Esophagus squamous epithelium (tissue), 5 donors: ENCODE results near the gene RFX1. TPM values are rescaled to one million over a fixed set of nuclear protein-coding genes. Genes with fewer than 3 reads are reported as not detected.
"Not testable (repeated sequence)": the region's sequence is repeated elsewhere in the genome, so short reads cannot be mapped to it uniquely, and the experiment has no call there.

ENCODE experiments used
- DNase-seq: peaks from one replicate; lab custom pipeline; 2025; lab: John Stamatoyannopoulos, UW
- H3K27ac ChIP-seq, 4 donors: fragments of 200-600 bp; sonication (generic); one replicate each; pipeline ENCODE4 v1.5.1; 2016 to 2019; ENCODE audit warnings: mild to moderate bottlenecking in 1 of 4
- H3K27me3 ChIP-seq, 4 donors: fragments of 200-600 bp; sonication (generic); 1 replicate in 3 of 4; 2 replicates in 1 of 4; pipeline versions ENCODE4 v1.5.1 to v1.6.0; 2017 to 2021; ENCODE audit warnings: antibody characterized with exemption in 1 of 4
- H3K36me3 ChIP-seq, 3 donors: fragments of 200-600 bp; sonication (generic); one replicate each; pipeline ENCODE4 v1.5.1; 2016 to 2019
- H3K4me1 ChIP-seq, 3 donors: fragments of 200-600 bp; sonication (generic); one replicate each; pipeline ENCODE4 v1.5.1; 2017 to 2019
- H3K4me3 ChIP-seq, 4 donors: fragments of 200-600 bp; sonication (generic); 1 replicate in 3 of 4; 2 replicates in 1 of 4; pipeline ENCODE4 v1.5.1; 2016 to 2019; ENCODE audit warnings: mild to moderate bottlenecking in 2 of 4, moderate library complexity in 1 of 4
- H3K9me3 ChIP-seq, 3 donors: fragments of 200-600 bp; sonication (generic); one replicate each; pipeline ENCODE4 v1.5.1; 2016 to 2019
- CTCF ChIP-seq, 6 experiments: fragments of 450-650 bp in 4 of 6; fragments of 200-600 bp in 2 of 6; sonication (generic) in 2 of 6; IDR thresholded peaks; one replicate each; pipeline ENCODE4 v1.5.1; 2016 to 2019; ENCODE audit warnings: antibody characterized with exemption in 6 of 6, mild to moderate bottlenecking in 4 of 6, moderate library complexity in 4 of 6
- POLR2A ChIP-seq, 4 donors: fragments of 450-650 bp; IDR thresholded peaks; one replicate each; pipeline ENCODE4 v1.6.1; 2017; ENCODE audit warnings: antibody characterized with exemption in 4 of 4, mild to moderate bottlenecking in 4 of 4, moderate library complexity in 3 of 4
- WGBS, 2 donors: methylation state at CpG; one replicate each; pipeline ENCODE4 v1.1.5; 2018; 5-methylcytosine and 5-hydroxymethylcytosine counted together
- intact Hi-C: fragments of 100-400 bp; cut with DNase I; formaldehyde crosslinking; loops from one replicate; pipeline ENCODE4 v1.15.0; 2022
- total RNA-seq, 4 donors: library from RNA; depleted of rRNA; stranded (reverse); fragments of >200 nt; gene quantifications; one replicate each; pipeline ENCODE4 v1.1.0, GENCODE V29; 2016
- donor health status: DM: yes; HTN: yes; CAD: no.

Gene RFX1
- total RNA-seq, 4 donors from 2014 or later: 1.8 to 7.5 (median 3.9) TPM

- no peak overlapping the region for H3K4me3 ChIP-seq
- H3K27ac ChIP-seq: no peak overlapping the region
- 81 to 89% methylated on average over 11 of the region's 11 CpGs for WGBS, 2 donors
- TF ChIP-seq POLR2A (IDR thresholded peaks at IDR 0.05) (no peak), CTCF (IDR thresholded peaks at IDR 0.05) (no peak)
- peaks cover 11 to 35% (median 21%) of the 10 kb centered on the region in 3 donors for H3K4me1 ChIP-seq
- peaks cover 0 to 67% (median 10%) of the 10 kb centered on the region in 3 donors for H3K36me3 ChIP-seq
- no peaks in the 10 kb centered on the region for H3K9me3 ChIP-seq
- intact Hi-C loops: no loop called here
- no peak for DNase-seq
- H3K27me3 ChIP-seq: no peaks in the 10 kb centered on the region
Measured at GRCh38 chr19:13975870-13976269, 30.2 kb downstream of the RFX1 start.

GRCh38 chr19:13974073-13974472 is 32.0 kb downstream of the RFX1 start:
- H3K27ac ChIP-seq: peak overlapping the region in 1 of 4 donors; percentile 21
- no peak for DNase-seq
- no peak overlapping the region for H3K4me3 ChIP-seq
- H3K9me3 ChIP-seq: no peaks in the 10 kb centered on the region
- no peaks in the 10 kb centered on the region for H3K27me3 ChIP-seq
- intact Hi-C loops: no loop called here
- peaks cover 5 to 22% (median 12%) of the 10 kb centered on the region in 3 donors for H3K4me1 ChIP-seq
- 41 to 65% methylated on average over 12 of the region's 12 CpGs for WGBS, 2 donors
- H3K36me3 ChIP-seq: peaks cover 0 to 74% (median 22%) of the 10 kb centered on the region in 3 donors
- TF ChIP-seq CTCF (IDR thresholded peaks at IDR 0.05): no peak
- no peak for TF ChIP-seq POLR2A (IDR thresholded peaks at IDR 0.05)

GRCh38 chr19:13973479-13973878 is 32.6 kb downstream of the RFX1 start:
- H3K36me3 ChIP-seq: peaks cover 4 to 80% (median 28%) of the 10 kb centered on the region in 3 donors

GRCh38 chr19:13972368-13973155 is 33.6 kb downstream of the RFX1 start:
- TF ChIP-seq CTCF (IDR thresholded peaks at IDR 0.05): no peak
- Histone ChIP-seq H3K36me3 (peaks cover 6 to 89% (median 31%) of the 10 kb centered on the region in 3 donors), H3K27ac (no peak overlapping the region), H3K4me3 (no peak overlapping the region), H3K4me1 (peaks cover 0 to 9% (median 0%) of the 10 kb centered on the region in 3 donors), H3K27me3 (no peaks in the 10 kb centered on the region), H3K9me3 (no peaks in the 10 kb centered on the region)
- WGBS, 2 donors: 90 to 93% methylated on average over 12 to 15 of the region's 37 CpGs
- intact Hi-C loops: no loop called here
- no peak for DNase-seq

More at GRCh38 chr19:13973479-13973878, 32.6 kb downstream of the RFX1 start:
- DNase-seq, H3K27me3 ChIP-seq, H3K4me3 ChIP-seq, H3K9me3 ChIP-seq, intact Hi-C loops: not testable (repeated sequence)
- Histone ChIP-seq H3K27ac (peak overlapping the region in 1 of 4 donors; percentile 21), H3K4me1 (peaks cover 3 to 16% (median 6%) of the 10 kb centered on the region in 3 donors)
- 93 to 95% methylated on average over 3 of the region's 3 CpGs for WGBS, 2 donors

- H3K4me3 ChIP-seq, H3K27me3 ChIP-seq, H3K27ac ChIP-seq, DNase-seq, H3K9me3 ChIP-seq, H3K4me1 ChIP-seq, intact Hi-C loops: not testable (repeated sequence)
- 53 to 73% methylated on average over 12 to 14 of the region's 15 CpGs for WGBS, 2 donors
- peaks cover 13 to 89% (median 31%) of the 10 kb centered on the region in 3 donors for H3K36me3 ChIP-seq
Measured at GRCh38 chr19:13971868-13972267, 34.3 kb downstream of the RFX1 start.

GRCh38 chr19:13969897-13970296 is 36.2 kb downstream of the RFX1 start:
- 94% methylated on average over 16 of the region's 18 CpGs; no CpG with 5 or more reads in 1 of the 2 donors for WGBS, 2 donors
- Histone ChIP-seq H3K4me3 (no peak overlapping the region), H3K27me3 (no peaks in the 10 kb centered on the region), H3K4me1 (peaks cover 0 to 9% (median 0%) of the 10 kb centered on the region in 3 donors), H3K9me3 (no peaks in the 10 kb centered on the region), H3K36me3 (peaks cover 24 to 89% (median 46%) of the 10 kb centered on the region in 3 donors), H3K27ac (no peak overlapping the region)
- TF ChIP-seq POLR2A (IDR thresholded peaks at IDR 0.05) (no peak), CTCF (IDR thresholded peaks at IDR 0.05) (no peak)
- DNase-seq: no peak
- intact Hi-C loops: no loop called here
